GM18508 (cell line): ENCODE measurements around the gene PAOX.
"Not testable (repeated sequence)": the region's sequence is repeated elsewhere in the genome, so short reads cannot be mapped to it uniquely, and the experiment has no call there.

Experiments
- ATAC-seq: cut with Tn5 transposase; IDR thresholded peaks from one replicate; pipeline ENCODE4 v1.9.1; 2021; ENCODE audit warnings: moderate number of reproducible peaks; ENCODE audit not compliant: insufficient read depth, unreplicated experiment

The PAOX gene

GRCh38 chr10:133400624-133401424 lies 21.8 kb downstream of the PAOX start:
- ATAC-seq: peak; percentile 67

GRCh38 chr10:133401500-133401899 lies 22.4 kb downstream of the PAOX start:
- ATAC-seq: peak; percentile 14

GRCh38 chr10:133401981-133402725 lies 23.1 kb downstream of the PAOX start:
- ATAC-seq: no peak

DNA sequence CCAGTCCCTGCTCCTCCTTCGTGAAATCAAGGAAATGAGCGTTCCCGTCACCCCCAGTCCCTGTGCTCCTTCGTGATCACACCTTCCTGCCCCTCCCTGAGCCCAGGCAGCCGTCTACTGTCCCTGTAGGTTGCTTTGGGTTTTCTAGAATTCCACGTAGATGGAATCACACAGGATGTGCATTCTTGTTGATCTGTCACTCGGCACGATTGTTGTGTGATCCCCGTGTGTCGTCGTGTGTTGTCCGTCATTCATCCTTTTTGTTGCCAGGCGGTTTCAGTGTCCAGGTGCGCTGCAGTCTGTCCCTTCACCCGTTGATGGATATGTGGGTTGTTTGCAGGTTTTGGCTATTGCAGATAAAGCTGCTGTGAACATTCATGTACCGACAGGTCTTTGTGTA lies 24.3 kb downstream of the PAOX start:
- ATAC-seq: no peak

- no peak for ATAC-seq
These were observed 24.7 kb downstream of the PAOX start for GRCh38 chr10:133403784-133404183.

DNA sequence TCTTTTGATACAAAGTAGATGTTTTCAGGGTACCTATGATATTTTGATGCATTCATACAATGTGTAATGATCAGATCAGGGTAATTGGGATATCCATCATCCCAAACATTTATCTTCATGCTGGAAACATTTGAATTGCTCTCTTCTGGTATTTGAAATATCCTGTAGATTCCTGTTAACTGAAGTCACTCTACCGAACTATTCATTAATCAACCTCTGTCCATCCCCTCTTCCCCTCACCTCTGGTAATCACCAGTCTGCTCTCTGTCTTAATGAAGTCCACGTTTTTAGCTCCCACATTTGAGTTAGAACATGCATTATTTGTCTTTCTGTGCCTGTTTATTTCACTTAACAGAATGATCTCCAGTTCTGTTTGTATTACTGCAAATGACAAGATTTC lies 26.2 kb downstream of the PAOX start:
- ATAC-seq: no peak

GRCh38 chr10:133405844-133406527 lies 26.9 kb downstream of the PAOX start:
- ATAC-seq: no peak

- no peak for ATAC-seq
These were observed 32.7 kb downstream of the PAOX start for GRCh38 chr10:133411523-133412380.

GRCh38 chr10:133412381-133412711 lies 33.3 kb downstream of the PAOX start:
- ATAC-seq: no peak

- not testable (repeated sequence) for ATAC-seq
These were observed 35.3 kb downstream of the PAOX start for GRCh38 chr10:133414401-133414800.

DNA sequence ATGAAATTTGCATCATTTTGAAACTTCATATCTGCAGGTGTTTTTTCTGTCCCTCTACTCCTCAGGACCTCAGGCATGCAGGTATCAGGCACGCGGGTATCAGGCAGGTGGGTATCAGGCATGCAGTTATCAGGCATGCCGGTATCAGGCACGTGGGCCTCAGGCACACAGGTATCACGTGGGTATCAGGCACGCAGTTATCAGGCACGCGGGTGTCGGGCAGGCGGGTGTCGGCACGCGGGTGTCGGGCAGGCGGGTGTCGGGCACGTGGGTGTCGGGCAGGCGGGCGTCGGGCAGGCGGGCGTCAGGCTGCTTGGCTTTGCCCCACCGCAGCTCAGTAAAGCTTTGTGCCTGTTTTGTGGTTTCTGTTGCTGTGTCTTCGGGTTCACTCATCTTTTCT lies 36.7 kb downstream of the PAOX start:
- no peak for ATAC-seq

- no peak for ATAC-seq
These were observed 39.4 kb downstream of the PAOX start for GRCh38 chr10:133418289-133418993.

DNA sequence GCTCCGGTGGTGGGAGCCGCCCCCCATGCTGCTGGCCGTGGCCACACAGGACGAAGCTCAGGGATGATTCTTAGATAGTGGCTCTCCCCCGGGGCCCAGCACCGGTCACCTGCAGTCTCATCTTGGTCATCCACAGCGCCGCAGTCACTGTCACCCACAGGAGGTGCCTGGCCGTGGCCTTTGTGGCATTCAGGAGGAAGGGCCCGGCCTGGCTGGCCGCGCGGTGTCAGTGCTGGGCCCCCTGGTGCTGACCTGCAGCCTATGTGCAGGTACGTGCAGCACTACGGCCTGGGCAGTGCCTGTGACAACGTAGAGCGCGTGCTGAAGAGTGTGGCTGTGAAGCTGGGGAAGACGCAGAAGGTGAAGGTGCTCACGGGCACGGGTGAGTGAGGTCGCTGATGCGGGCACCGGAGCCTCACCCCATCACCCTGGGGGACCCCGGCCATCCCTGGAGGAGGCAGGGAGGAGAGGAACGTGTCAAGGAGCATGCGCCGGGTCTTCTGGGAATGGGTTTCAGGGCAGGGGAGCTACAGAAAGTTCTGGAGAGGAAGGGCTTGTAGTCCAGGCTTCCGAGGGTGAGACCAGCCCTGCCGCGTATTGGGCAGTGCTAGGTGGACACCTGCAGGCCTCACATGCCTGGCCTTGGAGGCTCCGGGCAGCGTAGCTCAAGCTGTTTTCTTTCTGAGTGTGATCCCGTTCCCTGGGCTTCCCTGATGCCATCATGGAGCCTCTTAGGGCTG lies 40.3 kb downstream of the PAOX start:
- ATAC-seq: no peak

DNA sequence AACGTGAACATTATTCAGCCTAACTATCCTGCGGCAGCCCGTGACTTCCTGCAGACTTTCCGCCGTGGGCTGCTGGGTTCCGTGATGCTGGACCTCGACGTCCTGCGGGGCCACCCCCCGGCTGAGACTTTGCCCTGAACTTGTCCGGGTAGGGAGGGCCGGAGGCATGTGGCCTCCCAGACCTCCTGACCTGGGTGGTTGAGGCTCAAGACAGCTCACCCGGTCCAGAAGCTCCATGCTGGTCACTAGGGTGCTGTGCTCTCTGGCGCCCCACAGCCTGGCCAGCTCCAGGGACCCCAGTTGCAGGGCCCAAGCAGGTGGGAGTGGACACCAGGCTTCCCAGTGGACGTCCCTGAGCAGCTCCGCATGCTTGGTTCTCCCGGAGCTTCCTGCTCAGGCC lies 41.0 kb downstream of the PAOX start:
- no peak for ATAC-seq

GRCh38 chr10:133420579-133420978 lies 41.5 kb downstream of the PAOX start:
- ATAC-seq: no peak

DNA sequence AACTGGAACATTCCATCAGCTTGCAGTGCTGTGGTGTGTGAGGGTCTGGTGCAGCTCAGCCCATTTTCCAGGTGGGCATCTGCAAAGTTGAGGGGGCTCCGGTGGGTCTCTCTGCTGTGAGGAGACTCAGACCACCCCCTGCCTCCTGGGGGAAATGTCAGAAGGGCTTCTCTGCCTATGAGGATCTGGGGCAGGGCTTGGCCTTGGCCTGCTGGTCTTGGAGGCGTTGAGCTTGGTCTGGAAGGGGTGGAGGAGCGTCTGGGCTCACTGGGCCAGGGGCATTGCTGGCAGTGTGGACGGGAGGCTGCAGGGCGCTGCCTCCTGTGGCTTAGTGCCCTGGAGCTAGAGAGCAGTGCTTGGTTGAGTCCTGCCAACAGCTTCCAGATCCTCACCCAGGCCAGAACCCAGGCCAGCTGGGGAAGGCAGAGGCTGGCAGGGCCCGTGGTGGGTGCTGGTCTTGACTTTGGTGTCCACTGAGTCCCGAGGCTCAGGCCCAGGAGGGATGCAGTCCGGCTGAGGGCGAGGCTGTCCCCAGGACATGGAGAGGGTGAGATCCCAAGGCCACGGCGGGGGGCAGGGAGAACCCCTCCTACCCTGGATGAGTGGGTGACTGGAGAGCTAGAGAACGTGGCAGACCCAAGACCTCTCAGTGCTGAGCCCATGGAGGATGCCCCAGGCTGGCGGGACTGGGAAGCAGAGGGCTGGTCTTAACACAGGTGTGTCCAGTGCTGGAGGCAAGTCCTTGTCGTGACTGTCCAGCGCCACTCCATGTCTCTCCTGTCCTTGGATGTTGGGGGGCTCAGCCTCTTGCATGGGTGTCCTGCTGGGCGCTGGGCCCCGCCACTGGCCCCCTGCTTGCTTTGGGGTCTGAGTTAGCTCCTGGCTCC lies 42.5 kb downstream of the PAOX start:
- ATAC-seq: no peak

DNA sequence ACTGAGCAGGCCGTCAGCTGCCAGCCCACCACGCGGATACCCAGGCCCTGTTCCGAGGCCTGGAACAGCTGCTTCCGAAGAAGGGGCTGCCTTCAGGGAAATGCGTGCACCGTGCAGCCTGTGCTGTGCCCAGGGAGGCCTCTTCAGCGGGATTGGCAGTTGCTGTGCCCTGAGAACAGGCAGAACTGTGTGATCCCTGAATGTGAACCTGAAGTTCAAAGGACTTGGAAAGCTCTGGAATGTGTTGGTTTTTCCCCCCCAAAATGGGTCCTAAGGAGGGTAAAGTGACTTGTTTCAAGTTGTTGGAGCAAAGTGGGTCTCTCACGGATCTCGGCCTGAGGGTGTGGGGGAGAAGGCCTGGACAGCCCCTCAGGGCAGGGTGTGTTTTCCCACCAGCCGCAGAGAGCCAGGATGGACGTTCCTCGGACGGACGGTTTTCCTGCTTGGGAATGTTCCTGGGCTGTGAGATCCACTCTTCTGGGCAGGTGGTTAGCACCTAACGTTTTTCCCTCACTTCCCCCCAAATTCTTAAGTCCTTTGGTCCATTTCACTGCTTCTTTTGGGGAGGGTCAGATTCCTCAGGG lies 43.3 kb downstream of the PAOX start:
- no peak for ATAC-seq
